ENCODE measurements around the gene FAM83E.
"Not testable (repeated sequence)": the region's sequence is repeated elsewhere in the genome, so short reads cannot be mapped to it uniquely, and the experiment has no call there.

Gene FAM83E

GRCh38 chr19:48614436-48615230, at the start of gene FAM83E:
FAM83E (minus strand) TSS chr19:48615076; CDS start chr19:48613372, 1,704 bp downstream.
- no peak for DNase-seq

DNA sequence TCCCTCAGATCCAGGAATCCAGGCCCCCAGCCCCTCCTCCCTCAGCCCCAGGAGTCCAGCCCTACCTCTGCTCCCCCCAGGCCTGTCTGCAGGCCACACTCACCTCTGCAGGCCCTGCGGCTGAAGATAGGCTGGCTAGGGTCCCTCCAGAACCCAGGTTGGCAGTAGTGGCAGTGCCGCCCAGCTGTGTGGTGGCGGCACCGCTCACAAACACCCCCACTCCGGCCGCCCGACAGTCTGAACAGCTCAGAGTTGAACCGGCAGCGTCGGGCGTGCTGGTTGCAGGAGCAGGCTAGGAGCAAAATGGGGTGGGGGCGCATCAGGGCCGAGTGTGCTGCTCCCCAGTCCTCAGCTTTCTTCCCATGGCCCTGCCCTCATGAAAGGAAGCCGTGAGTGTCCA, 49.6 kb upstream of the FAM83E start:
- DNase-seq: no peak

- DNase-seq: no peak
Measured at GRCh38 chr19:48663667-48664066, 48.8 kb upstream of the FAM83E start.

DNA sequence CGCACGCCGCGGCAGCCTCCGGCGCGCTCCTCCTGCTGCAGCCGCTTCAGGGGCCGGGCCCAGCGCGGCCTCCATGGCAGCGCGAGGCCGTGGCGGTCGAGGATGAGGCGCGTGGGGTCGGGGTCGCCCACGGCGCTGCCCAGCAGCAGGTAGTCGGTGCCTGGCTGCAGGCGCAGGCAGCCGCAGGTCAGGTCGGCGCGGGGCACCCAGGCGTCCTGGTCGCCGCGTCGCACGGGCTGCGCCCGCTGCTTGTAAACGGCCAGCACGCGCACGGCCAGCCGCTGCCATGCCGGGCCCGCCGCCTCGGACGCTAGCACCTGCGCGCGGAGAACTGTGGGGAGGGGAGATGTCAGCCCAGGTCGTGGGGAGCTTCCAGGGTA, 46.8 kb upstream of the FAM83E start:
- DNase-seq: no peak

GRCh38 chr19:48660852-48661710, 46.2 kb upstream of the FAM83E start:
- DNase-seq: peak; percentile 93 to 98

GRCh38 chr19:48659768-48660167, 44.9 kb upstream of the FAM83E start:
- DNase-seq: peak; percentile 70 to 81

- no peak for DNase-seq
Measured at GRCh38 chr19:48658483-48658882, 43.6 kb upstream of the FAM83E start.

DNA sequence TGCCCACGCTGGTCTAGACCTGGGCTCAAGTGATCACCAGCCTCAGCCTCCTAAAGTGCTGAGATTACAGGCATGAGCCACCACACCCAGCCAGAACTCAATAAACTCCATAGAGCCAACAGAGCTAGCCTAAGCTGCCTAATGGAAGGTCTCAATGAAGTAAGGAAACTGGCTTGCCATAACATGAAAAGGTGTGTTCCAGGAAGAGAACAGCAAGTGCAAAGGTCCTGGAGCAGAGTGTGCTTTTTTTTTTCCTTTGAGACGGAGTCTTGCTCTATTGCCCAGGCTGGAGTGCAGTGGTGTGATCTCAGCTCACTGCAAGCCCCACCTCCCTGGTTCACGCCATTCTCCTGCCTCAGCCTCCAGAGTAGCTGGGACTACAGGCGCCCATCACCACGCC, 43.0 kb upstream of the FAM83E start:
- DNase-seq: not testable (repeated sequence)

- no peak for DNase-seq
Measured at GRCh38 chr19:48656840-48657474, 42.1 kb upstream of the FAM83E start.

DNA sequence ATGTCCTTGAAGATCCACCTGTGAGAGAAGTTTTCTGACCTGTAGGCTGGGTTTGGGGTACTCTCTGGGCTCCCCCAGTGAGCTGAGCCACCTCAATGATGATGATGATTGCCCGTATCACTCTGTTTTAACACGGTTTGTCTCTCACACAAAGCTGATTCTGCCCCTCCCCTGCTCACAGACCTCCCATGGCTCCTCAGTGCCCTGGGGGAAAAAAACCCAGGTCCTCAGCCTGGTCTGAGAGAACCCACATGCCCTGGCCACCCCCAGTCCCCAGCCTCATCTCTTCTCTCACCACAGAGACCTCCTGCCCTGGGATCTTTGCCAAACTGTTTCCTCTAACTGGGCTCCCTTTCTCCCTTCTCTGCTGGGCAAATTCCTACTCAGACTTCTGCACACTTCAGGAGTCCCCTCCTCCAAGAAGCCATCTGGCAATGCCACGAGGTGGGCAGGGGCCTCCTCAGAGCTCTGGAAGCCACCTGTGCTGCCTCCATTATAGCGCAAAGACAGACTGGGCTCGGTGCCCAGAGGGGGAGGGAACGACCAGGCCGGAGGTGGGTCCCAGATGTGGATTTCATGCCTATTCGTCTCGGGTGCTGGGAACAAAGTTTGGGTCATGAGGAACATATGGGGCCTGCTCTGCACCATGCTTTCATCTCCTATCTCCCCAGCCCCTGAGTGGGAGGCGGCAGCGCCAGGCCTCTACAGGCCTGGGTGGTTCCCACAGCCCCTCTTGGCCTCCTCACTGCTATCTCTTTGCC, 39.6 kb upstream of the FAM83E start:
- DNase-seq: no peak

DNA sequence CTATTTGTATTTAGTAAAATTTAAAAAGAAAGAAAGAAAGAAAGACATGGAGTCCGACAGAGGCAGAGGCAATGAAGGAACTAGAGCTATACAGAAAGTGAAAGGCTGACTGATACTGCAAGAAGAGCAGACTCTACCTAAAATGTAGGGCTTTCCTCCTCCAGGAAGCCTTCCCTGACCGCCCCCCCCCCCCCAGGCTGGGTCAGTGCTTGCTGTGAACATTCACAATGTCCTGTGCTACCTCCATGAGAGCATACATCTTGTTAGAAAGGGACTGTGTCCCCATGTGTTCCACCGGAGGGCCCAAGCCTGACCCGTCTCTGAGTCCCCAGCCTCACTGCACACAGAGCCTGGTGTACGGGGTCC, 36.8 kb upstream of the FAM83E start:
- no peak for DNase-seq

DNA sequence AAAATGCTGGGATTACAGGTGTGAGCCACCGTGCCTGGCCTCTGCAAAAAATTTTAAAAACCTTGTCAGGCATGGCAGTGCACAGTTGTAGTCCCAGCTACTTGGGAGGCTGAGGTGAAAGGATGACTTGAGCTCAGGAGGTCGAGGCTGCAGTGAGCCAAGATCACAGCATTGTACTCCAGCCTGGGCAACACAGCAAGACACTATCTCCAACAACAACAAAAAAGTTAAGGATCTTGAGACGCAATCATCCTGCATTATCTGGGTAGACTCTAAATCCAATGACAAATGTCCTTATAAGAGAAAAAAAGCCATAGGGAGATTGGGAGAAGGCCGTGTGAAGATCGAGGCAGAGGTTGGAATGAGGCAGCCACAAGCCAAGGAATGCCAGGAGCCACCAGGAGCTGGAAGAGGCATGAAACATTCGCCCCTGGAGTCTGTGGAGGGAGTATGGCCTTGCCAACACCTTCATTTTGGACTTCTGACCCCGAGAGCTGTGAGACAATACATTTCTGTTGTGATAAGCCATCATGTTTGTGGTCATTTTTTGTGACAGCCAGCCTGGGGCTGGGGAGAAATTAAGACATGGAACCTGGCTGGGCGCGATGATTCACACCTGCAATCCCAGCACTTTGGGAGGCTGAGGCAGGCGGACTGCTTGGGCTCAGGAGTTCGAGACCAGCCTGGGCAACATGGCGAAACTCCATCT, 36.3 kb upstream of the FAM83E start:
- no peak for DNase-seq

DNA sequence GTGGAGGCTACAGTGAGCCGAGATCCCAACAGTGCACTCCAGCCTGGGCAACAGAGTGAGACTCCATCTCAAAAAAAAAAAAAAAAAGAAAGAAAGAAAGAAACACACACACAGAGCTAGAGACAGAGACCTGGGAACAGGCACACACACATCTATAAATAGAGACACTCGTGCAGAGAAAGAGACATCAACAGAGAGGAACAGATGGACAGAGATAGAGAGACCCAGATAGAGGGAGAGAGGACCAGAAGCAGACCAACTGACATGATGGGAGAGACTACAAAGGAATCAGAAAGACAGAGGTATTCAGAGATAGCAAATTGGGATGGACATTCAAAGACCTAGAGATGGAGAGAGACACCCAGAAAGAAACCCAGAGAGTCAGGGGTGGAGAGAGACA, 33.3 kb upstream of the FAM83E start:
- DNase-seq: no peak

GRCh38 chr19:48646722-48647216, 31.9 kb upstream of the FAM83E start:
- no peak for DNase-seq

DNA sequence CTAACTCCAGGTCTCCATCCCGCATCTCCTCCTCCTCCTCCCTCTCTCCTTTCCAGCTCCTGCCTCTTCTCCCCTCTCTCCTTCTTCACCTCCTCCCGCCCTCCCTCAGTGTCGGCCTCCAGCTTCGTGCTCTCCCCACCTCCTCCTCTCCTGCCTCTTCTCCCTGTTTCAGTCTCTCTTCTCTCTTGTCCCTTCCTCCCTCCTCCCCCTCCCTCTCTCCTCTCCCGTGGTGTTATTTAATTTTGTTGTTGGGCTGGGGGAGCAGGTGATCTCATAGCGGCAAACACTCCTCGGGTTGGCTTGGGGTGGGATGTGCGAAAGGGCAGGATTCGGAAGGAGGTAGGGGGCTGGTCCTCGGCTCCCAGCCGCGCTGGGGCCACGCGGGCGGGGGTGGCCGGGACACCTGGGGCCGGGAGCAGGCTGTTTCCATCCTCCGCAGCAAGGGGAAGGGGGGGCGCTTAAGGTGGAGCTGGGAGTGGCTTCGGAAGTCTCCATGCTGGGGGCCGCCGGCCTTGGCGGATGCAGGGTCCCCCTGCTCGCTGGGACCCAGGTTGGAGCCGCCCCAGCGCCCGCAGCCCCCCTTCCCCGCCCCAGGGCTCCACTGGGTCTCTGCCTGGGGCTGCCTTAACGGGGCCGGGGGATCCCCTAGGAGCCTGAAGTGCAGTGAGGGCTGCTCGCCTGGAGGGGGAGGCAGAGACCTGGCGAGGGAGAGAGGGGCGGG, 31.3 kb upstream of the FAM83E start, which contains the start of gene CA11:
Gene CA11, minus strand, starts transcription at position 187 of the 721 bp plus-strand sequence. CDS start 555 bp downstream, outside the sequence.
- peak; percentile 60 to 86 for DNase-seq

- DNase-seq: no peak
Measured at GRCh38 chr19:48645620-48646000, 30.7 kb upstream of the FAM83E start.

- DNase-seq: peak; percentile 67 to 82
Measured at GRCh38 chr19:48644839-48645619, 30.2 kb upstream of the FAM83E start.

DNA sequence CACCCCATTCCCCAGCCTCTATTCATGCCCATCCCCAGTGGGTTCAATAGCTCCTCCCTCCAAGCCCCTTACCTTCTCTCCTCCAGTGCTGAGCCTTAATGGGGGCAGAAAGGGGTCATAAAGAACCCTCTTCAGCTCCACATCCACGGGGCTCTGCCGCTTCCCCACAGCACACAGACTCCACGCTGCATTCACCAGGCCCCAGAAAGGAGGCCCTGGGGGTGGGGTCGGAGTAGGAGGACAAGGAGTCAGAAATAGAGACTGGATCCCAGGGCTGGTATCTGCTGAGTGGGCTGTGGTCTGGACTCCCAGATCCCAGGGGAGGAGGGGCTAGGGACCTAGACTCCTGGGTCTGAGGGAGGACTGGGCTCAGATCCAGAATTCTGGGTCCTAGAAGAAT, 29.5 kb upstream of the FAM83E start:
- DNase-seq: no peak

- DNase-seq: no peak
Measured at GRCh38 chr19:48642862-48643261, 28.0 kb upstream of the FAM83E start.

DNA sequence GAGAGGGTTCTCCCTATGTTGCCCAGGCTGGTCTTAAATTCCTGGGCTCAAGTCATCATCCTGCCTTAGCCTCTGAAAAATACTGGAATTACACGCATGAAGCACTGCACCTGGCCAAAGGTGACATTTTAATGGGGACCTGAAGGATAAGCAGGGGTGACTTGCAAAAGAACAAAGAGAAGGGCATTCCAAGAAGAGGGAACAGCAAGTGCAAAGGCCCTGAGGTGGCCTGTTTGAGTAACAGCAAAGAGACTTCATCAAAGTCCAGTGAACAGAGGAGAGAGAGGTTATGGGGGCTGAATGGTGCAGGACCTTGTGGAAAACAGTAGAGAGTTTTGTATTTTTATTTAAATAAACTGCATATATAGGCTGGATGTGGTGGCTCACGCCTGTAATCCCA, 27.0 kb upstream of the FAM83E start:
- no peak for DNase-seq
